HUDEP-2 (cell line): ENCODE results near the gene GBP3.
A peak's percentile ranks its signal among the peaks of the same experiment; 100 is the strongest.
"Not testable (repeated sequence)": the region's sequence is repeated elsewhere in the genome, so short reads cannot be mapped to it uniquely, and the experiment has no call there.

Experiments
- DNase-seq, 76 experiments: peaks; one replicate each; lab custom pipeline; 2025; ENCODE audit not compliant: unreplicated experiment in 76 of 76; lab: John Stamatoyannopoulos, UW

Gene GBP3

GRCh38 chr1:89022167-89022959 is at the start of gene GBP3:
Gene GBP3 (minus strand): TSS chr1:89022866. CDS start chr1:89020721, 2,145 bp downstream.
- peak in 1 of 76 experiments; percentile 4 for DNase-seq

GRCh38 chr1:89070509-89070908 is 47.8 kb upstream of the GBP3 start:
- no peak for DNase-seq

GRCh38 chr1:89069951-89070350 is 47.3 kb upstream of the GBP3 start:
- no peak for DNase-seq

GRCh38 chr1:89068291-89068690 is 45.6 kb upstream of the GBP3 start:
- no peak for DNase-seq

GRCh38 chr1:89065079-89065868 is 42.6 kb upstream of the GBP3 start, which contains the start of gene GBP1:
Gene GBP1 (minus strand): TSS chr1:89065208. CDS start chr1:89063234, 1,974 bp downstream.
- no peak for DNase-seq

- DNase-seq, result no peak
These were observed 42.0 kb upstream of the GBP3 start for GRCh38 chr1:89064632-89065031.

- DNase-seq, result no peak
These were observed 40.4 kb upstream of the GBP3 start for GRCh38 chr1:89063094-89063493.

- DNase-seq, result no peak
These were observed 37.4 kb upstream of the GBP3 start for GRCh38 chr1:89060091-89060490.

GRCh38 chr1:89051955-89052312 is 29.3 kb upstream of the GBP3 start:
- DNase-seq, result no peak

- DNase-seq, result no peak
These were observed 28.8 kb upstream of the GBP3 start for GRCh38 chr1:89051300-89051954.

GRCh38 chr1:89050649-89051033 is 28.0 kb upstream of the GBP3 start:
- no peak for DNase-seq

- not testable (repeated sequence) for DNase-seq
These were observed 27.4 kb upstream of the GBP3 start for GRCh38 chr1:89049901-89050648.

- not testable (repeated sequence) for DNase-seq
These were observed 26.5 kb upstream of the GBP3 start for GRCh38 chr1:89049187-89049586.

GRCh38 chr1:89047734-89048133 is 25.1 kb upstream of the GBP3 start:
- no peak for DNase-seq

- DNase-seq, result not testable (repeated sequence)
These were observed 23.9 kb upstream of the GBP3 start for GRCh38 chr1:89046318-89047183.

GRCh38 chr1:89044970-89045721 is 22.5 kb upstream of the GBP3 start:
- no peak for DNase-seq

GRCh38 chr1:89043940-89044339 is 21.3 kb upstream of the GBP3 start:
- DNase-seq, result no peak

- no peak for DNase-seq
These were observed 19.8 kb upstream of the GBP3 start for GRCh38 chr1:89042491-89042890.

GRCh38 chr1:89041721-89042120 is 19.1 kb upstream of the GBP3 start:
- no peak for DNase-seq
